H1 (cell line): ENCODE data around the gene ZNF121.
A peak's percentile ranks its signal among the peaks of the same experiment; 100 is the strongest.

Experiments used
- CREB1 ChIP-seq: IDR thresholded peaks from 2 replicates; pipeline ENCODE4 v1.6.1; 2012; ENCODE audit warnings: inconsistent platforms
- ZNF274 ChIP-seq: IDR thresholded peaks from 2 replicates; pipeline ENCODE4 v1.7.0; 2012; ENCODE audit warnings: low read length, borderline replicate concordance; ENCODE audit errors: extremely low read depth
- TF ChIP-seq, protein P1 (sequence below): IDR thresholded peaks from 2 replicates; pipeline ENCODE4 v1.6.1; 2012; ENCODE audit warnings: low read length, inconsistent platforms

- TF ChIP-seq, protein P1, sequence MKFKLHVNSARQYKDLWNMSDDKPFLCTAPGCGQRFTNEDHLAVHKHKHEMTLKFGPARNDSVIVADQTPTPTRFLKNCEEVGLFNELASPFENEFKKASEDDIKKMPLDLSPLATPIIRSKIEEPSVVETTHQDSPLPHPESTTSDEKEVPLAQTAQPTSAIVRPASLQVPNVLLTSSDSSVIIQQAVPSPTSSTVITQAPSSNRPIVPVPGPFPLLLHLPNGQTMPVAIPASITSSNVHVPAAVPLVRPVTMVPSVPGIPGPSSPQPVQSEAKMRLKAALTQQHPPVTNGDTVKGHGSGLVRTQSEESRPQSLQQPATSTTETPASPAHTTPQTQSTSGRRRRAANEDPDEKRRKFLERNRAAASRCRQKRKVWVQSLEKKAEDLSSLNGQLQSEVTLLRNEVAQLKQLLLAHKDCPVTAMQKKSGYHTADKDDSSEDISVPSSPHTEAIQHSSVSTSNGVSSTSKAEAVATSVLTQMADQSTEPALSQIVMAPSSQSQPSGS = no peak
- TF ChIP-seq ZNF274 (peak; percentile 74), CREB1 (no peak)
These were observed 18.2 kb downstream of the ZNF121 start for GRCh38 chr19:9565900-9566705.
